HepG2 (cell line): ENCODE results near the gene TBC1D16. TPM values are rescaled to one million over a fixed set of nuclear protein-coding genes. Genes with fewer than 3 reads are reported as not detected.
A peak's percentile ranks its signal among the peaks of the same experiment; 100 is the strongest.

ENCODE experiments used
- ATF7 ChIP-seq, 2 experiments: fragments of 450-650 bp in 1 of 2; sonication (generic) in 1 of 2; formaldehyde crosslinking in 1 of 2; IDR thresholded peaks; 2 replicates each; pipeline versions ENCODE4 v1.4.0 to v1.6.1; 2016 to 2020; ENCODE audit warnings: antibody characterized with exemption in 1 of 2, mild to moderate bottlenecking in 1 of 2, missing genetic modification reagents in 1 of 2
- BATF2 ChIP-seq: sonication (generic); formaldehyde crosslinking; IDR thresholded peaks from 2 replicates; pipeline ENCODE4 v1.8.0; 2022; ENCODE audit warnings: mild to moderate bottlenecking, missing genetic modification reagents, moderate library complexity
- CCDC6 ChIP-seq: sonication (generic); formaldehyde crosslinking; IDR thresholded peaks from 2 replicates; pipeline ENCODE4 v1.8.1; 2022; ENCODE audit warnings: mild to moderate bottlenecking, missing genetic modification reagents, moderate library complexity
- CENPX ChIP-seq: sonication (generic); formaldehyde crosslinking; IDR thresholded peaks from 2 replicates; pipeline ENCODE4 v1.9.0; 2021; ENCODE audit warnings: mild to moderate bottlenecking, missing genetic modification reagents, moderate library complexity
- E2F5 ChIP-seq: sonication (generic); formaldehyde crosslinking; conservative IDR thresholded peaks from 2 replicates; pipeline ENCODE4 v1.4.0; 2020; ENCODE audit warnings: missing genetic modification reagents
- EZH2 ChIP-seq: conservative IDR thresholded peaks from 2 replicates; pipeline ENCODE4 v1.6.1; 2012; ENCODE audit warnings: mild to moderate bottlenecking, low read depth, low read length, moderate library complexity
- GTF3A ChIP-seq: sonication (generic); formaldehyde crosslinking; conservative IDR thresholded peaks from 2 replicates; pipeline ENCODE4 v1.4.0; 2020; ENCODE audit warnings: mild to moderate bottlenecking, missing genetic modification reagents
- HOXA5 ChIP-seq: sonication (generic); formaldehyde crosslinking; IDR thresholded peaks from 2 replicates; pipeline ENCODE4 v1.4.0; 2020; ENCODE audit warnings: missing genetic modification reagents
- MBNL3 ChIP-seq: fragments of 250-450 bp; sonication (Bioruptor Pico); conservative IDR thresholded peaks from 2 replicates; pipeline ENCODE4 v1.8.0; 2022; ENCODE audit warnings: mild to moderate bottlenecking, inconsistent platforms
- NFKBIZ ChIP-seq: IDR thresholded peaks from 2 replicates; pipeline ENCODE4 v1.6.1; 2018; ENCODE audit warnings: missing genetic modification reagents, missing compliant biosample characterization
- ONECUT2 ChIP-seq: sonication (generic); formaldehyde crosslinking; IDR thresholded peaks from 2 replicates; pipeline ENCODE4 v1.4.0; 2020; ENCODE audit warnings: missing genetic modification reagents
- YEATS4 ChIP-seq: sonication (generic); formaldehyde crosslinking; IDR thresholded peaks from 2 replicates; pipeline ENCODE4 v1.4.0; 2020; ENCODE audit warnings: missing genetic modification reagents, borderline replicate concordance
- ZBTB14 ChIP-seq: sonication (generic); formaldehyde crosslinking; IDR thresholded peaks from 2 replicates; pipeline ENCODE4 v1.4.0; 2020; ENCODE audit warnings: missing genetic modification reagents
- ZIK1 ChIP-seq: sonication (generic); formaldehyde crosslinking; IDR thresholded peaks from 2 replicates; pipeline ENCODE4 v1.5.0; 2020; ENCODE audit warnings: mild to moderate bottlenecking, low read depth, missing genetic modification reagents, borderline replicate concordance
- ZNF646 ChIP-seq: sonication (generic); formaldehyde crosslinking; IDR thresholded peaks from 2 replicates; pipeline ENCODE4 v1.9.0; 2021; ENCODE audit warnings: mild to moderate bottlenecking, missing genetic modification reagents
- ZNF747 ChIP-seq: sonication (generic); formaldehyde crosslinking; IDR thresholded peaks from 2 replicates; pipeline ENCODE4 v1.8.1; 2023; ENCODE audit warnings: missing genetic modification reagents, mild to moderate bottlenecking, borderline replicate concordance
- ZNF841 ChIP-seq: sonication (generic); formaldehyde crosslinking; IDR thresholded peaks from 2 replicates; pipeline ENCODE4 v1.8.1; 2023; ENCODE audit warnings: missing genetic modification reagents, borderline replicate concordance
- ZSCAN29 ChIP-seq: sonication (generic); formaldehyde crosslinking; conservative IDR thresholded peaks from 2 replicates; pipeline ENCODE4 v1.4.0; 2020; ENCODE audit warnings: mild to moderate bottlenecking, missing genetic modification reagents
- polyA plus RNA-seq, 8 experiments: library from polyadenylated mRNA; depleted of rRNA in 3 of 8; stranded (reverse) in 7 of 8; unstranded in 1 of 8; fragments of >200 nt; fragmentation: Illumina TruSeq in 4 of 8; extraction: Trizol in 4 of 8; gene quantifications; 2 replicates each; pipeline versions ENCODE4 v1.2.1 to v1.2.3, GENCODE V29; 2011 to 2016; ENCODE audit warnings: low read depth in 4 of 8, missing spikeins in 1 of 8, mixed read lengths in 1 of 8; ENCODE audit not compliant: insufficient read depth in 1 of 8
- total RNA-seq, 5 experiments: library from RNA; depleted of rRNA; stranded (reverse); fragments of >200 nt; fragmentation: Illumina TruSeq; extraction: Trizol; gene quantifications; 2 replicates each; pipeline ENCODE4 v1.2.3, GENCODE V29; 2016; ENCODE audit warnings: low read depth in 1 of 5

TBC1D16 gene
- total and polyA plus RNA-seq, 2 of the 13 experiments (the other 11 are each of a cell fraction or from before 2014, with no cell fraction given) = 14.9 to 24.9 TPM

- TF ChIP-seq ZBTB14 (no peak), EZH2 (no peak), ATF7 (IDR thresholded peaks at IDR 0.05) (no peak), ATF7 (CRISPR knock-in tag; IDR thresholded peaks at IDR 0.05) (peak; percentile 57), ZNF646 (CRISPR knock-in tag) (no peak), ZIK1 (CRISPR knock-in tag) (no peak; the same call in 1 of the 2 replicates), ZNF841 (no peak), E2F5 (CRISPR knock-in tag) (no peak), HOXA5 (CRISPR knock-in tag) (peak; percentile 53), MBNL3 (no peak), CENPX (no peak), BATF2 (CRISPR knock-in tag) (0 out of 2 replicates have a peak, but pooled peaks have one; percentile 26), ONECUT2 (CRISPR knock-in tag) (peak; percentile 15; the same call in 1 of the 2 replicates), YEATS4 (peak; percentile 87), ZNF747 (CRISPR knock-in tag) (0 out of 2 replicates have a peak, but pooled peaks have one; percentile 25), ZSCAN29 (peak; percentile 100), GTF3A (CRISPR knock-in tag) (no peak), CCDC6 (CRISPR knock-in tag) (peak; percentile 69), NFKBIZ (CRISPR knock-in tag) (peak; percentile 73; the same call in 1 of the 2 replicates)
Measured at GRCh38 chr17:79991924-79992648, 43.6 kb downstream of the TBC1D16 start (continued).
